ENCODE data around the gene ABCC5.
A peak's percentile ranks its signal among the peaks of the same experiment; 100 is the strongest.

Gene ABCC5

GRCh38 chr3:183922421-183922820, 95.3 kb downstream of the ABCC5 start:
- DNase-seq (ENCODE audit: low spot score) = no peak

DNA sequence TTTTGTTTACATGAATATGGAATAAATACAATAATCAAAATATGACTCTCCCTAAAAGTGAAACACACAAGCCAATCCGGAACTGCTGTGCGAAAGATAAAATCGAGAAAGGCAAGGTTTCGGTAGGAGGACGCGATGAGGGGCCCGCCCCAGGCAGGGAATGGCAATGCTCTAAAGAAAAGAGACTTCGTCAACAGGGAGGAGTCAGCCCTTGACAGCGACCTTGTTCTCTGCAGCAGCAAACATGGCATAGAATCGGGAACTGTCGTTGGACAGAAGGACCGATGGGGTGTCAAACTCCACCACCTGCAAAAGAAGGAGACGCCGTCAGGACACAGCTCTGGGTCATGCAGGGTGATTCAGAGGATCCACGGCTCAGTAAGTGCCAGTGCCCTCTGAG, 96.6 kb downstream of the ABCC5 start:
- DNase-seq (ENCODE audit: low spot score) = no peak

DNA sequence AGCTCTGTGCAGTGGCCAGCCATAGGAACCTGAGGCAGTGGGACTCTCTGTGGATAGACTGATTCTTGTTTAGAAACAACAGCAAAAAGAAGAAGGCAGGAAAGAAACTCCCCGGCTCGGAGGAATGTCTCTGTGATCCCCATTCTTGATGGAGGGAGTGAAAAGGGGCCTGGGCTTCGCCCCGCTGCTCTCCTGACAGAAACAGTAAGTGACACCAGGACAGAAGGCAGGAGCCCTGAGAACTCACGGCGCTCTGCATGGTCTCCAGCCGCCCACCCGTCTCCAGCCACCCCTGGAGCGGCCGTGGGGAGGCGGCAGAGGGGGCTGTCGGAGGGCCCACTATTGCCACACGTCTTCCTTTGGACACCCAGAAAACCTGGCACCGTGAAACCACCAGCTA, 97.3 kb downstream of the ABCC5 start:
- DNase-seq (ENCODE audit: low spot score) = no peak

DNA sequence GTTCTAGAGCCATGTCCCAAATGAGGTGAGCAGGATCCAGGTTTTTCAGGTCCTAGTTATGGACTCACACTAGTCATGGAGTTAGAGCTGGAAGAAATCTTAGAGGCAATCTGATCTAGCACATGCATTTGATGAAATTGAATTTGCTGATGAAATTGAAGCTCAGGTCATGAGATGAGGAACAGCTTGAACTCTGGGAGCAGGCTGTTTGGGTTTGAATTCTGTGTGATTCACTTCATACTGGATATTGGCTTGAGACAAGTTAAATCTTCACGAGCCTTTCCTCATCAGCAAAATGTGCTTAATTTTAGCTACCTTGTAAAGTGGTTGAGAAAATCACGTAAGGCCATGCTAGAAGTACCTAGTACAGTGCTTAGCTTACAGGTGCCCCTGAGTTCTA, 99.5 kb downstream of the ABCC5 start:
- DNase-seq (ENCODE audit: low spot score) = no peak

DNA sequence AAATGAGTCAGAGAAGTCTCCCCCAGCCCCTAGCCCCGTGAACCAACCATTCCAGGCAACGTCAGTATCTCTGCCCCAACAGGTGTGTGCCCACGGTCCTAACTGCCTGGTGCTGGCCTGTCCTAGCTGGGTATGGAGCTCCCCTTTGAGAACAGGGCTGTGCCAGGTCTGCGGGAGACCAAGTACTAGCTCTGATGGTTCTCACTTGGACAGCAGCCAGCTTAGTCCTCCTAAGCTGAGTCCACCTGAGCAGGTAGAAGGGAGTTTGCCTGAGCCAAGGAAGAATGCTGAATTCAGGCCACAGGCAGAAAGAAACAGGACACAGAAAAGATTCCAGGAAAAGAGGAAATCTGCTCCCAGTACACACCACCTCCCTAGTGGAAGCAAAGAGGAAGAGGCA, 99.9 kb downstream of the ABCC5 start:
- no peak for DNase-seq (ENCODE audit: low spot score)

GRCh38 chr3:183914856-183915255, 102.8 kb downstream of the ABCC5 start:
- DNase-seq (ENCODE audit: low spot score) = no peak

GRCh38 chr3:183913580-183913920, 104.1 kb downstream of the ABCC5 start:
- no peak for DNase-seq (ENCODE audit: low spot score)

GRCh38 chr3:183912895-183913579, 104.6 kb downstream of the ABCC5 start:
- DNase-seq (ENCODE audit: low spot score) = no peak

DNA sequence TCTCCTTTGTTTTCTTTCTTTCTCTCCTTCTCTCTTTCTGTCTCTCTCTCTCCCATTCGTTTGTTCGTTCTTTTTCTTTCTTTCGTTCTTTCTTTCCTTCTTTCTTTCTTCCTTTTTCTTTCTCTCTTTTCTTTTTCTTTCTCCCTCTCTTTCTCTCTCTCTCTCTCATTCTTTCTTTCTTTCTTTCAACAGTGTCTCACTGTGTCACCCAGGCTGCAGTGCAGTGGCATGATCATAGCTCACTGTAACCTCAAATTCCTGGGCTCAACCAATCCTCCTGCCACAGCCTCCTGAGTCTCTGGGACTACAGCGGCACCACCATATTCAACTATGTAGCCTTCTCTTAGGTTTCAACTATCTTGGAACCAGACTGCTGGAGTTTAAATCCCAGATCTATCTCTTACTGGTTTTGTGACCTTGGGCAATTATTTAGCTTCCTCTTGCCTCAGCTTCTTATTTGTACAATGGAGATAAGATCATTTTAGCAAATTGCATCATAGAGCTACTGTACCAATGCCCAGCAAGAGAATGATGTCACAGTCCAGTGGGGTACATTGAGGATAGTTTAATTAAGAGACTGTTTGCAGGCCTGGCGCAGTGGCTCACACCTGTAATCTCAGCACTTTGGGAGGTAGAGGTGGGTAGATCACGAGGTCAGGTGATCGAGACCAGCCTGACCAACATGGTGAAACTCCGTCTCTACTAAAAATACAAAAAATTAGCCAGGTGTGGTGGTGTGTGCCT, 105.7 kb downstream of the ABCC5 start:
- DNase-seq (ENCODE audit: low spot score) = no peak

DNA sequence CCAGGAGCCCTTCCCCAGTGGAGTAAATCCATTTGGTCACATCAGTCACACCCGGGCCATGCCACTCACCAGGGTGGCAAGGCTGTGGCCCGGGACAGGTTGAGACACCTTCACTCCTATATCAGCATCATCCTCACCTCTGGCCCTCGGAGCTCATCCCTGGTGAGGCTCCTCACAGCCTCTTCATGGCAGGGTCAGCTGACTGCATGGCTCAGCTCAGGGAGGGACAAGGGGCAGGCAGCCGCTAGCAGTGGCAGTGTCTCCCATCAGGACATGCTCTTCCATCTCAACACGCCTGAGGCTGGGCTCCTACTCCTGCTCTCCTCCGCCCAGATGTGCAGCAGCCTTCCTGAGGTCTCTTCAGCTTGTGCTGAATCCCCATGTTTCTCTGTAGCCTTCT, 106.6 kb downstream of the ABCC5 start:
- DNase-seq (ENCODE audit: low spot score) = no peak

- DNase-seq (ENCODE audit: low spot score) = no peak
Measured at GRCh38 chr3:183909030-183909600, 108.6 kb downstream of the ABCC5 start.

- DNase-seq (ENCODE audit: low spot score) = no peak
Measured at GRCh38 chr3:183907911-183908331, 109.8 kb downstream of the ABCC5 start.

DNA sequence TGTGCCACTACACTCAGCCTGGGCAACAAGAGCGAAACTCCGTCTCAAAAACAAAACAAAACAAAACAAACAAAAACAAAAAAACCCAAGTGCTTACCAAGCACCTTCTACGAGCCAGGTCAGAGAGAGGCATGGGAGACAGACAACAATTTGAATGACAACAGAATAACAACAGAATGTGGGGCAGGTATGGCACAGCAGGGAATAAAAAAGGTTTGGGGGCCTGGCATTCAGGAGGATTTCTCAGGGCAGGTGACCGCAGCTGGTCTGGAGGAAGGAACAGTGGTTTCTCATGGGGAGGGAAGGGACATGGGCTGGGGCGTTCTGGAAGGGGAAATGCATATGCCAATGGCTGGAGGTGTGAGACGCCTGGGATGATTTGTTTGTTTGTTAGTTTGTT, 110.5 kb downstream of the ABCC5 start:
- no peak for DNase-seq (ENCODE audit: low spot score)

- DNase-seq (ENCODE audit: low spot score) = no peak
Measured at GRCh38 chr3:183906234-183906921, 111.3 kb downstream of the ABCC5 start.

DNA sequence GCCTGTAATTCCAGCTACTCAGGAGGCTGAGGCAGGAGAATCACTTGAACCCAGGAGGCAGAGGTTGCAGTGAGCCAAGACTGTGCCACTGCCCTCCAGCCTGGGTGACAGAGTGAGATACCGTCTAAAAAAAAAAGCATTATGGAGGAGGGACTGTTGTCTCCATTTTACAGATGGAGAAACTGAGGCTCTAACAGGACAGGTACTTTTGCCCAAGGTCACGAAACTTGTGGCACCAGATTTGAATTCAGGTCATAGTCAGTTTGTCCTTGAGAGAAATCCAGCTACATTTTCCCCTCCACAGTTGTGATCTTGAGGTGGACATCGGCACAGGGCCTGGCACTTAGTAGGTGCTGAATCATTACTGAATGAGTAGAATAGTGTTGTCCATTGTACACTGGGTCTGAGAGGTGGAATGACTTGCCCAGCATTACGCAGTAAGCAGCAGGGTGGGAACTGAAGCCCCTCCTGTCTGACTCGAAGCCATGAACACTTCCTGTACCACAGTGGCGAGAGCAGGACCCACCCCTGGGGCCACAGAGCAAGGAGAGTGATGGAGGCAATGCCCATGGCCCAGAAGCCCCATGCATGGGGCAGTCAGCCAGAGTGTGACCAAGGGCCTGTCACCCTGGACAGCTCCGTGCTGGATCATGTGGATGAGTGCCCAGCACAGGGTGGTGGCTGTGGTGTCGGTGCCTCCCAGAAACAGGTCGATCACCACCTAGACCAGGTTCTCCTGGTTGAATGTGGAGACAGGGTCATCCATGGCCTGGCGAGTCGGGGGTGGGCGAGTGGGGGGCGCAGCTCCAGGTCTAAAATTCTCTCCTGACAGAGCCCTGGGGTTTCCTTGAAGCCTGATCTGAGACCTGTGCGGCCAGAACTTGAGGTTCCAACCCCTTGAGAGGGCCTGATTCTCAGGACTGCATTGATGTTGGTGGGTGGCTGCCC, 112.6 kb downstream of the ABCC5 start:
- no peak for DNase-seq (ENCODE audit: low spot score)

- DNase-seq (ENCODE audit: low spot score) = no peak
Measured at GRCh38 chr3:183898028-183898431, 119.7 kb downstream of the ABCC5 start.

GRCh38 chr3:183897606-183898005, 120.1 kb downstream of the ABCC5 start:
- DNase-seq (ENCODE audit: low spot score) = no peak

DNA sequence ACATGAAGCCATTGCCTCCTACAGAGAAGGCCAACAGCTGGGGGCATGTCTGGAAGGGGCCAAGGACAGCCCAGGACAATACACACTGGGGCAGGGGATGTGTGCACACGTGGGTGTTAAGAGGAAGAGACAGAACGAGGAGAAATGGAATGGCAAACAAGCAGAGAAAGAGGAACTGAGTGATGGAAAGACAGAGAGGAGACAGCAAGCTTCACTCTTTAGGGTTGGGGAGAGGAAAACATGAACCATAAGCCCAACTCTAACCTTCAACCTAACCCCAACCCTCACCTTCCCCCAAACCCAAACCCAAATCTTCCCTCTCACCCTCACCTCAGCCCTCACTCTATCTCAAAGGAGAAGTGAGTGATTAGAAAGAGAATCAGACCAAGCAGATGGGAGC, 121.1 kb downstream of the ABCC5 start:
- no peak for DNase-seq (ENCODE audit: low spot score)

GRCh38 chr3:183896184-183896583, 121.5 kb downstream of the ABCC5 start:
- no peak for DNase-seq (ENCODE audit: low spot score)

DNA sequence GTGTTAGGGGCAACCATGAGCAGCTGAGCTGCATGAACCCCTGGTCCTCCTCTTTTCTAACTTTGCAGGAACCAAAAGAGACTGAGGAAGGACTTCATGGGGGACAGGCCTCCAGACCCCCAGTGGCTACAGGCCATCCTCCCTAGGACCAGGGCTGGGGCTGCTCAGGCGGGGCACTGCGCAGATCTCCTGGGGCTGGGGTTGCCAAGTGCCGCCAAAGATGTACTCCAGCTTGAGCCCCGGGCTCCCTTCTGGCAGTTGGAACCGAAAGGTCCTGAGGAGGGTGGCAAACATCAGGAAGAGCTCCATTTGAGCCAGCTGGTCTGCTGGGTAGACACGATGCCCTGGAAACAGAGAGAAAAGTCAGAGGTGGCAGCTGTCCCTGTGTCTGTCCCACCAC, 121.9 kb downstream of the ABCC5 start:
- no peak for DNase-seq (ENCODE audit: low spot score)

DNA sequence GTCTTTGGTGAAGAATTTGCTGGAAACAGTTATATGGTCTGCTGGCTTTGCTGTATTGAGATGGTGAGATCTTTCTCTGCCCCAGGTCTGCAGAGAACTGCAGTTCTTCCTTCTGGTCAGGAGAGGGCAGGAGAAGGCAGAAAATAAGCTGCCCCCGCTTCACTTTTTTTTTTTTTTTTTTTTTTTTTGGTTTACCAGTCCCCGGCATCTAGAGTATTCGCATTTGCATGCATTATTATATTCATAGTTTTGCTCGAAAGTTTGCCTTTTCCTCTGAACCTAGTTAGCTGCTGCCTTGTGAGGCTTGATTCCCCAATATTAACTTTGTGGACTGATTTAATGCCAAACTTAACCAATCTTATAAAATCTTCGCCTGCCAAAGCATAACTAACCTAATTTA, 122.4 kb downstream of the ABCC5 start:
- DNase-seq (ENCODE audit: low spot score) = peak; percentile 47
